HepG2 (cell line): ENCODE results near the gene KRT7. TPM values are rescaled to one million over a fixed set of nuclear protein-coding genes. Genes with fewer than 3 reads are reported as not detected.

Experiments
- ATAC-seq: fragments of 200-7000 bp; cut with Tn5 transposase; 3 replicates; pipeline ENCODE4 v1.9.1; 2020; ENCODE audit warnings: mild to moderate bottlenecking, moderate library complexity
- BruUV-seq: library from RNA; stranded (reverse); fragments of 400-500 nt; replicated peaks from 2 replicates; lab custom pipeline; 2021; lab: Mats Ljungman, UMichigan
- CTCF ChIA-PET: fragments of 300-600 bp; formaldehyde crosslinking; extraction: SDS; loops from one replicate; lab custom pipeline; 2021; ENCODE audit warnings: low total read pairs, inconsistent platforms, low intra/inter-chr PET ratio; lab: Yijun Ruan, JAX
- POLR2A ChIA-PET: fragments of 350-600 bp; sonication (Branson Sonifier 250); formaldehyde crosslinking; loops from one replicate; lab custom pipeline; 2020; ENCODE audit warnings: antibody characterized with exemption, inconsistent platforms; lab: Yijun Ruan, JAX
- DNase-seq: peaks from one replicate; pipeline ENCODE4 v3.0.0-alpha.2; 2015; ENCODE audit warnings: low spot score
- FAIRE-seq: peaks from 3 replicates; lab custom pipeline; 2011; peaks lifted over from hg19 to GRCh38; lab: Jason Lieb, UNC
- H2AFZ ChIP-seq: one replicate; pipeline ENCODE4 v1.6.1; 2011; ENCODE audit warnings: low read length, inconsistent platforms
- H3K27ac ChIP-seq: fragments of 300-600 bp; 3 replicates; pipeline ENCODE4 v1.8.0; 2011; ENCODE audit warnings: mixed run types, mild to moderate bottlenecking, mixed read lengths, low read length, inconsistent platforms; ENCODE audit not compliant: insufficient read depth; ENCODE audit errors: extremely low read length
- H3K27me3 ChIP-seq, 2 experiments: fragments of 200-600 bp in 1 of 2; 2 replicates in 1 of 2; 3 replicates in 1 of 2; pipeline versions ENCODE4 v1.6.0 to v1.8.0; 2011; ENCODE audit warnings: low read length in 2 of 2, mild to moderate bottlenecking in 2 of 2, moderate library complexity in 2 of 2, inconsistent platforms in 1 of 2; ENCODE audit not compliant: insufficient read depth in 2 of 2, control insufficient read depth in 1 of 2
- H3K36me3 ChIP-seq, 2 experiments: fragments of 200-600 bp in 1 of 2; replicated peaks in 1 of 2; 2 replicates in 1 of 2; 3 replicates in 1 of 2; pipeline versions ENCODE4 v1.5.1 to v1.8.0; 2011; ENCODE audit warnings: low read length in 2 of 2, inconsistent platforms in 1 of 2; ENCODE audit not compliant: insufficient read depth in 2 of 2, control insufficient read depth in 1 of 2
- H3K4me1 ChIP-seq: 2 replicates; pipeline ENCODE4 v1.5.1; 2012; ENCODE audit warnings: low read length, inconsistent platforms; ENCODE audit not compliant: insufficient read depth
- H3K4me2 ChIP-seq: 2 replicates; pipeline ENCODE4 v1.6.0; 2011; ENCODE audit warnings: low read depth, low read length, inconsistent platforms
- H3K4me3 ChIP-seq, 3 experiments: fragments of 200-600 bp in 1 of 3; sonication (generic), shearing (Covaris generic) in 1 of 3; replicated peaks in 1 of 3; 2 replicates each; pipeline ENCODE4 v1.5.1; 2011 to 2016; ENCODE audit warnings: low read length in 3 of 3, inconsistent platforms in 2 of 3, low read depth in 2 of 3, mild to moderate bottlenecking in 2 of 3, control low read depth in 1 of 3, mixed read lengths in 1 of 3; ENCODE audit not compliant: insufficient read depth in 1 of 3
- H3K79me2 ChIP-seq: one replicate; pipeline ENCODE4 v1.6.1; 2011; ENCODE audit warnings: low read length, inconsistent platforms; ENCODE audit not compliant: insufficient read depth
- H3K9ac ChIP-seq: 2 replicates; pipeline ENCODE4 v1.6.0; 2011; ENCODE audit warnings: mild to moderate bottlenecking, low read depth, low read length, inconsistent platforms; ENCODE audit not compliant: insufficient read depth
- H3K9me3 ChIP-seq: 2 replicates; pipeline ENCODE4 v1.5.1; 2012; ENCODE audit warnings: mild to moderate bottlenecking, low read length
- H4K20me1 ChIP-seq: 2 replicates; pipeline ENCODE4 v1.6.0; 2011; ENCODE audit warnings: inconsistent platforms, mild to moderate bottlenecking, low read length, moderate library complexity; ENCODE audit not compliant: insufficient read depth
- CENPBD1 ChIP-seq: sonication (generic); formaldehyde crosslinking; IDR thresholded peaks from 2 replicates; pipeline ENCODE4 v1.8.0; 2022; ENCODE audit warnings: missing genetic modification reagents, low read depth, mild to moderate bottlenecking, borderline replicate concordance
- FOXK2 ChIP-seq: fragments of 450-650 bp; IDR thresholded peaks from 2 replicates; pipeline ENCODE4 v1.6.1; 2016
- HMGXB3 ChIP-seq: sonication (generic); formaldehyde crosslinking; IDR thresholded peaks from 2 replicates; pipeline ENCODE4 v1.4.0; 2020; ENCODE audit warnings: missing genetic modification reagents, borderline replicate concordance
- KLF12 ChIP-seq: sonication (generic); formaldehyde crosslinking; IDR thresholded peaks from 2 replicates; pipeline ENCODE4 v1.4.0; 2020; ENCODE audit warnings: missing genetic modification reagents, borderline replicate concordance
- PCBP1 ChIP-seq: fragments of 200-400 bp; formaldehyde crosslinking; IDR thresholded peaks from 2 replicates; pipeline ENCODE4 v1.6.1; 2017; ENCODE audit warnings: mild to moderate bottlenecking, low read depth, low read length, borderline replicate concordance
- SALL1 ChIP-seq: sonication (generic); formaldehyde crosslinking; IDR thresholded peaks from 2 replicates; pipeline ENCODE4 v1.8.0; 2022; ENCODE audit warnings: mild to moderate bottlenecking, missing genetic modification reagents
- TSC22D2 ChIP-seq: sonication (generic); formaldehyde crosslinking; IDR thresholded peaks from 2 replicates; pipeline ENCODE4 v1.5.1; 2020; ENCODE audit warnings: missing genetic modification reagents, mild to moderate bottlenecking, borderline replicate concordance
- ZBTB42 ChIP-seq: sonication (generic); formaldehyde crosslinking; IDR thresholded peaks from 2 replicates; pipeline ENCODE4 v1.5.0; 2020; ENCODE audit warnings: mild to moderate bottlenecking, missing genetic modification reagents
- ZBTB43 ChIP-seq: sonication (generic); formaldehyde crosslinking; conservative IDR thresholded peaks from 2 replicates; pipeline ENCODE4 v1.4.0; 2020; ENCODE audit warnings: missing genetic modification reagents
- ZNF335 ChIP-seq: sonication (generic); formaldehyde crosslinking; IDR thresholded peaks from 2 replicates; pipeline ENCODE4 v1.4.0; 2020; ENCODE audit warnings: missing genetic modification reagents
- ZNF512B ChIP-seq: sonication (generic); formaldehyde crosslinking; IDR thresholded peaks from 2 replicates; pipeline ENCODE4 v1.5.1; 2020; ENCODE audit warnings: missing genetic modification reagents, mild to moderate bottlenecking, borderline replicate concordance
- ZNF777 ChIP-seq: sonication (generic); formaldehyde crosslinking; IDR thresholded peaks from 2 replicates; pipeline ENCODE4 v1.4.0; 2020; ENCODE audit warnings: missing genetic modification reagents
- ZNF891 ChIP-seq: sonication (generic); formaldehyde crosslinking; IDR thresholded peaks from 2 replicates; pipeline ENCODE4 v1.5.0; 2020; ENCODE audit warnings: mild to moderate bottlenecking, missing genetic modification reagents
- ZSCAN22 ChIP-seq: sonication (generic); formaldehyde crosslinking; IDR thresholded peaks from 2 replicates; pipeline ENCODE4 v1.4.0; 2020; ENCODE audit warnings: mild to moderate bottlenecking, missing genetic modification reagents
- WGBS: methylation state at CpG from one replicate; pipeline ENCODE4 v1.1.6; 2017; ENCODE audit warnings: low lambda C conversion rate; 5-methylcytosine and 5-hydroxymethylcytosine counted together
- in situ Hi-C: cut with HindIII; loops from 2 replicates; pipeline ENCODE4 v1.10.0; 2017; ENCODE audit warnings: low pct_unique_long_range_greater_than_20kb; ENCODE audit not compliant: extremely low pct_ligation_motif_present
- intact Hi-C: fragments of 100-400 bp; cut with micrococcal nuclease; formaldehyde crosslinking; loops from one replicate; pipeline ENCODE4 v1.10.0; 2022; ENCODE audit not compliant: unreplicated experiment
- polyA plus RNA-seq, 8 experiments: library from polyadenylated mRNA; depleted of rRNA in 3 of 8; stranded (reverse) in 7 of 8; unstranded in 1 of 8; fragments of >200 nt; fragmentation: Illumina TruSeq in 4 of 8; extraction: Trizol in 4 of 8; gene quantifications; 2 replicates each; pipeline versions ENCODE4 v1.2.1 to v1.2.3, GENCODE V29; 2011 to 2016; ENCODE audit warnings: low read depth in 4 of 8, missing spikeins in 1 of 8, mixed read lengths in 1 of 8; ENCODE audit not compliant: insufficient read depth in 1 of 8
- total RNA-seq, 5 experiments: library from RNA; depleted of rRNA; stranded (reverse); fragments of >200 nt; fragmentation: Illumina TruSeq; extraction: Trizol; gene quantifications; 2 replicates each; pipeline ENCODE4 v1.2.3, GENCODE V29; 2016; ENCODE audit warnings: low read depth in 1 of 5

KRT7 gene
- total and polyA plus RNA-seq, 2 of the 13 experiments (the other 11 are each of a cell fraction or from before 2014, with no cell fraction given): 0.83 TPM; not detected in 1

GRCh38 chr12:52199294-52199919 lies 33.6 kb upstream of the KRT7 start:
- ATAC-seq (no peak), FAIRE-seq (no peak), DNase-seq (no peak)
- no peaks in the 10 kb centered on the region for H3K36me3 ChIP-seq
- no peaks in the 10 kb centered on the region for H4K20me1 ChIP-seq
- no peak overlapping the region for H3K9ac ChIP-seq
- H3K4me2 ChIP-seq: no peak overlapping the region
- no peak overlapping the region for H3K4me3 ChIP-seq
- in situ Hi-C loops: no loop called here
- H3K27ac ChIP-seq: no peak overlapping the region
- H3K79me2 ChIP-seq: no peaks in the 10 kb centered on the region
- BruUV-seq: no TSS peak
- 41% methylated on average over 6 of the region's 8 CpGs for WGBS
- H3K9me3 ChIP-seq: no peaks in the 10 kb centered on the region
- peaks cover 12% of the 10 kb centered on the region; the same call in 1 of the 2 replicates for H3K4me1 ChIP-seq
- ChIA-PET CTCF (no interaction called here), POLR2A (no interaction called here)
- intact Hi-C loops: no loop called here
- peaks cover 9 to 57% of the 10 kb centered on the region in 2 experiments for H3K27me3 ChIP-seq
- no peak overlapping the region for H2AFZ ChIP-seq
- TF ChIP-seq CENPBD1 (no peak), ZNF891 (CRISPR knock-in tag) (no peak), ZBTB42 (CRISPR knock-in tag) (no peak), ZNF512B (CRISPR knock-in tag) (no peak), KLF12 (CRISPR knock-in tag) (no peak), SALL1 (CRISPR knock-in tag) (no peak), ZNF335 (CRISPR knock-in tag) (no peak), ZBTB43 (no peak), PCBP1 (no peak), FOXK2 (no peak), HMGXB3 (no peak), ZSCAN22 (CRISPR knock-in tag) (no peak), ZNF777 (CRISPR knock-in tag) (no peak), TSC22D2 (CRISPR knock-in tag) (no peak)
